Bronchial epithelial cell (primary cell): Measurements from ENCODE around the gene VTI1A. TPM values are rescaled to one million over a fixed set of nuclear protein-coding genes. Genes with fewer than 3 reads are reported as not detected.

Experiments used
- DNase-seq: peaks from one replicate; pipeline ENCODE4 v3.0.0-alpha.2; 2010; ENCODE audit warnings: low read depth
- FAIRE-seq: peaks from 2 replicates; lab custom pipeline; 2011; peaks lifted over from hg19 to GRCh38; lab: Jason Lieb, UNC
- H3K27me3 ChIP-seq: 2 replicates; pipeline ENCODE4 v1.5.1; 2011; ENCODE audit warnings: low read length; ENCODE audit not compliant: control insufficient read depth, insufficient read depth
- H3K36me3 ChIP-seq: 2 replicates; pipeline ENCODE4 v1.5.1; 2011; ENCODE audit warnings: low read length; ENCODE audit not compliant: control insufficient read depth, insufficient read depth
- H3K4me3 ChIP-seq: 2 replicates; pipeline ENCODE4 v1.5.1; 2011; ENCODE audit warnings: mild to moderate bottlenecking, low read depth, low read length, control low read depth
- CTCF ChIP-seq: IDR thresholded peaks from 2 replicates; pipeline ENCODE4 v1.5.1; 2011; ENCODE audit warnings: mild to moderate bottlenecking, moderate library complexity, low read length, control low read depth, inconsistent platforms; ENCODE audit not compliant: insufficient read depth, severe bottlenecking
- total RNA-seq: library from RNA; depleted of rRNA; stranded (reverse); fragments of >200 nt; gene quantifications from 2 replicates; pipeline ENCODE4 v1.2.1, GENCODE V29; 2014

Gene VTI1A
- total RNA-seq, 1 donor from 2014 or later: 36.6 TPM

- FAIRE-seq (no peak), DNase-seq (no peak)
- TF ChIP-seq CTCF: no peak
- Histone ChIP-seq H3K27me3 (no peaks in the 10 kb centered on the region), H3K4me3 (no peak overlapping the region), H3K36me3 (no peaks in the 10 kb centered on the region)
Measured at GRCh38 chr10:112756235-112756527, 309.2 kb downstream of the VTI1A start.

- no peak for TF ChIP-seq CTCF
- Histone ChIP-seq H3K4me3 (no peak overlapping the region), H3K27me3 (no peaks in the 10 kb centered on the region), H3K36me3 (no peaks in the 10 kb centered on the region)
- FAIRE-seq (no peak), DNase-seq (no peak)
Measured at GRCh38 chr10:112758961-112759360, 311.9 kb downstream of the VTI1A start.

- TF ChIP-seq CTCF: no peak
- no peak for FAIRE-seq
- no peaks in the 10 kb centered on the region for H3K27me3 ChIP-seq
- H3K36me3 ChIP-seq: no peaks in the 10 kb centered on the region
- no peak overlapping the region for H3K4me3 ChIP-seq
- DNase-seq: no peak
Measured at GRCh38 chr10:112759496-112759895, 312.5 kb downstream of the VTI1A start.

- no peak for FAIRE-seq
- no peak for DNase-seq
- no peaks in the 10 kb centered on the region for H3K27me3 ChIP-seq
- no peak for TF ChIP-seq CTCF
- H3K4me3 ChIP-seq: no peak overlapping the region
- no peaks in the 10 kb centered on the region for H3K36me3 ChIP-seq
Measured at GRCh38 chr10:112761256-112761655, 314.2 kb downstream of the VTI1A start.

- no peak for FAIRE-seq
- no peak overlapping the region for H3K4me3 ChIP-seq
- no peak for DNase-seq
- H3K27me3 ChIP-seq: no peaks in the 10 kb centered on the region
- TF ChIP-seq CTCF: no peak
- no peaks in the 10 kb centered on the region for H3K36me3 ChIP-seq
Measured at GRCh38 chr10:112763916-112764520, 317.0 kb downstream of the VTI1A start.

- Histone ChIP-seq H3K27me3 (no peaks in the 10 kb centered on the region), H3K36me3 (no peaks in the 10 kb centered on the region), H3K4me3 (no peak overlapping the region)
- TF ChIP-seq CTCF: no peak
- DNase-seq (no peak), FAIRE-seq (no peak)
Measured at GRCh38 chr10:112765717-112766235, 318.8 kb downstream of the VTI1A start.
